VCaP (cell line): Measurements from ENCODE around the gene ELK3.

ENCODE experiments used
- H3K27ac ChIP-seq: fragments of 450-650 bp; 2 replicates; pipeline ENCODE4 v1.5.1; 2017
- CTCF ChIP-seq: fragments of 450-650 bp; conservative IDR thresholded peaks from 2 replicates; pipeline ENCODE4 v1.5.1; 2017; ENCODE audit warnings: mild to moderate bottlenecking, moderate library complexity

The ELK3 gene

DNA sequence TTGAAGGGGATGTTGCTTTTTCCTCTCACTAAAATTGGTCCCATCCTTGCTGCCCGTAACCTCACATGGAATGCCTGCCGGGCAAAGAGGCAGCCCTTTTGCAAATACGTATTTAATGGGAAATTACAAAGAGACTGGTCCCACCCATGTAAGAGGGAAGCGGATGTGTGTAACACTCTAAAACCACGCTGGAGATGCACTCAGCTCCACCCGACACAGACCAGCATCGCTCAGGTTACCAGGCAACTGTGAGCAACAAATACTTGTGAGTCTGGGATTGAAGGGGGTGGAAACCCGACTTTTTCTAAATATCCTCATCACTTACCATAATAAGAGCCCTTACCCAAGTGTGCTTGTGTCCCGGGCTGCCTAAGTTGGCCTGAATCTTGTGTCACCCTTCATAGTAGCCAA, 47.7 kb downstream of the ELK3 start:
- no peak overlapping the region for H3K27ac ChIP-seq
- no peak for TF ChIP-seq CTCF

DNA sequence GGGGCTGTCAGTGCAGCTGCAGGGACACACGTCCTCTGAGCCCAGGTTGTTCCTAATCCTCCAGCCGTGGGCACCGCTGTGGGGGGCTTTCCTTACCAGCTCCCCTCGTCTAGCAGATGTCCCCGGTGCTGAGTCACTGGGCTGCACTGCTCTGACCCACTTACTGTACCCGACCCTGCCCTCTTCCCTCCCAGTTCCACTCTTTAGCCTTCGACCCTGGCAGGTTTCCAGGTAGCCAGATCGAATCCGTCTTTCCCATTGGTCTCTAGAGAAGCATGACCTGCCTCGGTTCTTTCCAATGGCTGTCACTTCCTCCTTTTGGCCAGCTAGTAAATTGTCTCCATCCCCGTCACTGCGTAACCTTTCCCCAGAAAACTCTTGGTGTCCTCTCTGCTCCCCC, 48.4 kb downstream of the ELK3 start:
- no peak for TF ChIP-seq CTCF
- no peak overlapping the region for H3K27ac ChIP-seq

GRCh38 chr12:96244826-96245225, 50.7 kb downstream of the ELK3 start:
- no peak overlapping the region for H3K27ac ChIP-seq
- no peak for TF ChIP-seq CTCF

DNA sequence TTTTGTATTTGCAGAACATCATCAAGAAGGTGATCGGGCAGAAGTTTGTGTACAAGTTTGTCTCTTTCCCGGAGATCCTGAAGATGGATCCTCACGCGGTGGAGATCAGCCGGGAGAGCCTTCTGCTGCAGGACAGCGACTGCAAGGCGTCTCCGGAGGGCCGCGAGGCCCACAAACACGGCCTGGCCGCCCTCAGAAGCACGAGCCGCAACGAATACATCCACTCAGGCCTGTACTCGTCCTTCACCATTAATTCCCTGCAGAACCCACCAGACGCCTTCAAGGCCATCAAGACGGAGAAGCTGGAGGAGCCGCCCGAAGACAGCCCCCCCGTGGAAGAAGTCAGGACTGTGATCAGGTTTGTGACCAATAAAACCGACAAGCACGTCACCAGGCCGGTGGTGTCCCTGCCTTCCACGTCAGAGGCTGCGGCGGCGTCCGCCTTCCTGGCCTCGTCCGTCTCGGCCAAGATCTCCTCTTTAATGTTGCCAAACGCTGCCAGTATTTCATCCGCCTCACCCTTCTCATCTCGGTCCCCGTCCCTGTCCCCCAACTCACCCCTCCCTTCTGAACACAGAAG, 52.8 kb downstream of the ELK3 start:
- no peak for TF ChIP-seq CTCF

DNA sequence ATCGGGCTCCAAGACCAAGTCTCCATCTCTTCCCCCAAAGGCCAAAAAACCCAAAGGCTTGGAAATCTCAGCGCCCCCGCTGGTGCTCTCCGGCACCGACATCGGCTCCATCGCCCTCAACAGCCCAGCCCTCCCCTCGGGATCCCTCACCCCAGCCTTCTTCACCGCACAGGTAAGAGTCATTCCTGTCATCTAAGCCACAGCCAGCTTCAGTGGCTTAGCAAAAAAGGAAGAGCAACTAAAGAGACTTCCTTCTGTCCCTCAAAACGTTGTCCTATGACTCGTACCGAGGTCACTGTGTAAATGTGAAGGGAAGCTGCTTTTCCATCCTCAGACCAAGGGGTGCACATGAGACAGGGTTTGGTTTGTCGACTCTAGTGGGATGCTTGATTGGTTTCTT, 53.4 kb downstream of the ELK3 start:
- no peak for TF ChIP-seq CTCF
- no peak overlapping the region for H3K27ac ChIP-seq

More for the DNA sequence above, 52.8 kb downstream of the ELK3 start:
- no peak overlapping the region for H3K27ac ChIP-seq

DNA sequence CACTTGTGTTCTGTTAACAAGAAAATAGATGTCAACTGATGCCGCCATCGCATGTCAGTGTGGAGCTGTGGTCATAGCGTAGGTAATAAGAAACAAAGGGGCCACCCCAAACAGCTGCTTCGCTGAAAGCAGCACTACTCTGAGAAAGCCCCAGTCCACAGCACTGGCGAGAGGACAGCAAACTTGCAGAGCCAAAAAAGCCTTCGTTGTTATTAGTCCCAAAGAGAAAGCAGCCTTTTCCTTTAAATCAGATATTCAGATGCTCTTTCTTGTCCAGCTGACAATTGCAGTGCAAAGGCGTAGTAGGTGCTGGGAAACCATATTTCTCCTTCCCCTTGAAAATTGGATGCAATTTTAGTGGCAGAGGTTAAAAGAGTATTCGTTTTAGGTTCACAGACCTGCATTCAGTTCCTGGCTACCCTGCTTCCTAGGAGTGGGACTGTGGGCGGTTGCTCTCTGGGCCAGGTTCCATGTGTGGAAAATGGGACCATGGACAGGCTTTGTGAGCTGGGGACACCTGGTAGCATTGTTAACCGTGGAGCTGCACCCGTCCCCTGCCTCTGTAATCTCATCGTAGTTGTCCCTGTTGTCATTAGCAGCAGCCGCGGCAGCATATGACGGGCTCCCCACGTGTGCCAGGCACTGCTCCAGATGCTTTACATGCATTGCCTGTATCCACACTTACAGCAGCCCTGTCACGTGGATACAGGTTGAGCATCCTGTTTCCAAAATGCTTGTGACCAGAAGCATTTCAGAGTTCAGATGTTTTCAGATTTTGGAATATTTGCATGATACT, 54.2 kb downstream of the ELK3 start:
- no peak for TF ChIP-seq CTCF
- no peak overlapping the region for H3K27ac ChIP-seq

- H3K27ac ChIP-seq = no peak overlapping the region
- TF ChIP-seq CTCF = no peak
These were observed 55.3 kb downstream of the ELK3 start for GRCh38 chr12:96249196-96250118.
